T-helper 9 cell (primary cell): ENCODE results near the gene PAQR5.
"Not testable (repeated sequence)": the region's sequence is repeated elsewhere in the genome, so short reads cannot be mapped to it uniquely, and the experiment has no call there.

Experiments used
- DNase-seq: peaks from one replicate; pipeline ENCODE4 v3.0.0-alpha.2; 2020

Gene PAQR5

DNA sequence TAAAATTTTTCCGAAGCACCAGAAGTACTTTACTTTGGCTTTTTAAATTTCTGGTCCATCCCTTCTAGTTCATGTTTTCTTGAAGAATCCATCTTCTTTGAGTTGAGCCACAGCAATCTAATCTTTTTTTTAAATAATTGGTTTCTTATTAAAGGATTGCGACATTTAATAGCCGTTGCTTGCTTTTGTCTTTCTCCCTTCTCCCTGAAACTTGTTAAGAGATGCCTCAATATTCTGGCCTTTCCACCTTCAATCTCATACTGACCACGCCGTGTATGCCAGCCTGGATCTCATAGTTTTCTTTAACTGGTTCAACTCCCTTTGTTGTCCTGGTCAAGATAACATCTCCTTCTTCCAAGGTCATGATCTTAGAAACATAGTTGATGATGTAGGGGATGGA, 135.5 kb downstream of the PAQR5 start:
- DNase-seq = no peak

DNA sequence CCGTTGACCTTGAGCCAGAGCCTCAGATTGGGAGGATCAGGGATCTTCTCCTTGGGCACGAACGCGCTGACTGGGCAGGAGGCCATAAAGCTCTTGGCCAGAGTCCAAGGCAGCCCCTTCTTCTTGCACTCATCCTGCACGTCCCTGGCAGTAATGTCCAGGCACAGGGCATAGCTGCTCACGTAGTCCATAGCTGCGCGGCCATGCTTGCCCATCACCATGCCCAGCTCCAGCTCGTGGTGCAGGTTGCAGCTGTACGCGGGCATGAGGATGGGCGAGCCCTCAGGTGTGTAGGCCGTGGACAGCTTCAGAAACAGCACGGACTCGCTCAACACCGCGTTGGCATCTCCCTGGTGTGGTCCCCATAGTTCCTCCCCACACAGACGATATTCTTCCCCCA, 136.0 kb downstream of the PAQR5 start:
- no peak for DNase-seq

DNA sequence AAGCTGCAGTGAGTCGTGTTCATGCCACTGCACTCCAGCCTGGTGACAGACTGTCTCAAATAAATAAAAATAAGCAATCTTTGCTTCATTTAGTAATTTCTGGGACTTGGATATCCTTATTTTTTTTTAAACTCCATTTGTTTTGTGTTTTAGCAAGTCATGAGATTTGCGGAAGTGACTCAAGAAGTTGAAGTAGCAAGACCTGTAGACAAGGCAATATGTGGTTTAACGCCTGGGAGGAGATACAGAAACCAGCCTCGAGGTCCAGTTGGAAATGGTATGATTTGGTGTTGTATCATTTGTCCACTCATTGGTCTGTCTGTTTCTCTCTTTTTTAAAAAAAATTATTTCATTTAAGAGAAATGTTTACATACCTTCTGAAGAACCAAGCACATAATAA, 137.3 kb downstream of the PAQR5 start:
- DNase-seq = no peak

DNA sequence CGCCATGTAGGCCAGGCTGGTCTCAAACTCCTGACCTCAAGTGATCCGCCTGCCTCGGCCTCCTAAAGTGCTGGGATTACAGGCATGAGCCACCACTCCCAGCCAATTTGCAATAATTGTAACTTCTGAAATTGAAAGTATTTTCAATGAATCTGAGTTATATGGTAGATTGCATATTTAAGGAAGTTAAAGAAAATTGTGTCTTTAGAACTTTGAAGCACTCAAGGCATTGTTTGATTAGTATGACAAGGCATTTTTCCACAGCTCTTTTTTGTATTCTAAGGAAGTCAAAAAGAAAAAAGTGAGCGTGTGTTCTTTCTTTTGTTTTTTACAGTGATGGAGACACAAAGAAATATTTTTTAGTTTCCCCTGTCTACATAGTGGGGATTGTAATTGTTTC, 138.2 kb downstream of the PAQR5 start:
- DNase-seq = no peak

DNA sequence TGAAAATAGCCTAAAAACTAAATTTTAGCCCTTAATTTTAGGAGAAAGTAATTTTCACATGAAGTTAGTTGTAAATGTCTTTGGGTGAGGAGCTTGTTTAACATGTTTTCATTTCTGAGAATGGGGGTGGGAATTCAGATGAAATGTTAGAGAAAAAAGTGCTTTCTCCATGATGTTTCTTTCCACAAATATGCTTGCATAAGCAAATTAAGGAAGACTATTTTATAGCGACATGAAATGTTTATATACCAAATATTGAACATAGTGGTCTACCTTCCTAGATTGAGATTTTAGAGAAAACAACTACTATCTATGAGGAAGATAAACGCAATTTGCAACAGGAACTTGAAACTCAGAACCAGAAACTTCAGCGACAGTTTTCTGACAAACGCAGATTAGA, 140.9 kb downstream of the PAQR5 start:
- DNase-seq = no peak

DNA sequence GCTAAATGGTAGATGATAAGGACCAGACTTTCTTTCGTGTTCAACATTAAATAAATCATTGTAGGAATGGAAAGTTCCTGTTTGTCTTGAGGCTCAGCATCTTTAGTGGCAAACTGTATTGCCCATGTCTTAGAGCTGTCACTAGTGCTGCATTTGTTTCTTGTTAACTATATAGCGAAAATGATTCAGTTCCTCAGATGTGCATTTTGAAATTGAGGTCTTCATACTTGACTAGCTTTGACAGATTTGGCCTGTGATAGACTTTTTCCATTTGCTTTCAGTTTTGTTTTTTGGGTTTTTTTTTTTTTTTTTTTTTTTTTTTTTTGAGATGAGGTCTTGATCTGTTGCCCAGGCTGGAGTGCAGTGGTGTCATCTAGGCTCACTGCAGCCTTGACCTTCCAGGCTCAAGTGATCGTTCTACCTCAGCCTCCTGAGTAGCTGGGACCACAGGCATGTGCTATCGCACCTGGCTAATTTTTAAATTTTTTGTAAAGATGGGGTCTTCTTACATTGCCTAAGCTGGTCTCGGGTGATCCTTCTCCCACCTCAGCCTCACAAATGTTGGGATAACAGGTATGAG, 144.4 kb downstream of the PAQR5 start:
- DNase-seq = no peak

DNA sequence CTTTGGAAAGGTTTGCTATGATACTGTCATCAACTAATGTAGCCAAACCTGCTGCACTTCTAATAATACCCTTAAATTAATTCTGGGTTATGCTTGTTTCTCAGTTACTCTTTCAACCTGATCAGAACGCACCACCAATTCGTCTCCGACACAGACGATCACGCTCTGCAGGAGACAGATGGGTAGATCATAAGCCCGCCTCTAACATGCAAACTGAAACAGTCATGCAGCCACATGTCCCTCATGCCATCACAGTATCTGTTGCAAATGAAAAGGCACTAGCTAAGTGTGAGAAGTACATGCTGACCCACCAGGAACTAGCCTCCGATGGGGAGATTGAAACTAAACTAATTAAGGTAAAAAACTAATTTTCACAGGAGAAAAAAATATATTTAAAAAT, 146.0 kb downstream of the PAQR5 start:
- no peak for DNase-seq

DNA sequence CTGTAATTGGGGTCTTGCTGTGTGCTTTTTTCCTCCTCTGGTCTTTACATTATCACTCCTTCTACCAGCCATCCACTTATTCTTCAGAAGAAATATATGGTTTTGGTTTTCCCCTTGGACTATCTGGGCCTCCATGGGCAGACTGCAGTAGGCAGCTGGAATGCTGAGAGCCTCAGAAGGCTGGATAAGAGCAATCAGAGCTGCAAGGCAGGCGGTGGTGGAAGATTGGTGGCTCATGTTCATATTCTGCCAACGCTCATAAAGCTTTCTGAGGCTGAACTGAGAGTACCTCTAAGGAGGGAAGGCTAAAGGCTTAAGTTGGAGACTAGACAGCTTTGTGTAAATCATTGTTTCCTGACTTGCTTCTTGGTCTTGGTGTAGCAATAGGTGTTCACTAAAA, 148.2 kb downstream of the PAQR5 start:
- no peak for DNase-seq

DNA sequence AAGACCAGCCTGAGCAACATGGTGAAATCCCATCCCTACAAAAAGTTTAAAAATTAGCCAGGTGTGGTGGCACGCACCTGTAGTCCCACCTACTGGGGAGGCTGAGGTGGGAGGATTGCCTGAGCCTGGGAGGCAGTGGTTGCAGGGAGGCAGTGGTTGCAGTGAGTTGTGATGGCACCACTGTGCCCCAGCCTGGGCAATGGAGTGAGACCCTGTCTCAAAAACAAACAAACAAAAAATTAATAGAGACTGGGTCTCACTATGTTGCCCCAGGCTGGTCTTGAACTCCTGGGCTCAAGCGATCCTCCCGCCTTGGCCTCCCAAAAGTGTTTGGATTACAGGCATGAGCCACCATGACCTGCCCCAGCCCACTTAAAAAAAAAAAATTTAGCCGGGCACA, 151.5 kb downstream of the PAQR5 start:
- not testable (repeated sequence) for DNase-seq

DNA sequence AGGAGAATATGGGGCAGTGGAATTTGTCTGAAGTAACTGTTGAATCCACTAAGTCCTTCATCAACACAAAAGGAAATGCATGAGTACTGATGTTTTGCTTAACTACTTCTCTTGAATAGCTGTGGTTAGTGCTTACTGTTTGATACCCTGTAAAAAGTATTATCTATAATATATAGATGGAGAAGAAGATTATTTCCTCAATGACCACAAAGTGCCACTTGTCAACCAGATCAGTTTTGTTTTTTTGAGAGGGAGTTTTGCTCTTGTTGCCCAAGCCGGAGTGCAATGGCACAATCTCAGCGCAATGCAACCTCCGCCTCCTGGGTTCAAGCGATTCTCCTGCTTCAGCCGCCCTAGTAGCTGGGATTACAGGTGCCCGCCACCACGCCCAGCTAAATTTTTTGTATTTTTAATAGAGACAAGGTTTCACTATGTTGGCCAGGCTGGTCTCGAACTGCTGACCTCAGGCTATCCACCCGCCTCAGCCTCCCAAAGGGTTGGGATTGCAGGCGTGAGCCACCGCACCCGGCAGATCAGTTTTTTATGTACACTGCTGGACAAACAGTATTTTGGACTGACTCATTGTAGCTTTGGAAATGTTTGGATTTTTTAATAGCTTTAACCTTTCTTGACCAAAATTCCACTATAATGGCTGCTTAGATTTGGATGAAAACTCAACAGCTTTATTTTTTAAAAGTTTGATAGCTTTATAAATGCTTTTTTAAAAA, 152.4 kb downstream of the PAQR5 start:
- DNase-seq = no peak

DNA sequence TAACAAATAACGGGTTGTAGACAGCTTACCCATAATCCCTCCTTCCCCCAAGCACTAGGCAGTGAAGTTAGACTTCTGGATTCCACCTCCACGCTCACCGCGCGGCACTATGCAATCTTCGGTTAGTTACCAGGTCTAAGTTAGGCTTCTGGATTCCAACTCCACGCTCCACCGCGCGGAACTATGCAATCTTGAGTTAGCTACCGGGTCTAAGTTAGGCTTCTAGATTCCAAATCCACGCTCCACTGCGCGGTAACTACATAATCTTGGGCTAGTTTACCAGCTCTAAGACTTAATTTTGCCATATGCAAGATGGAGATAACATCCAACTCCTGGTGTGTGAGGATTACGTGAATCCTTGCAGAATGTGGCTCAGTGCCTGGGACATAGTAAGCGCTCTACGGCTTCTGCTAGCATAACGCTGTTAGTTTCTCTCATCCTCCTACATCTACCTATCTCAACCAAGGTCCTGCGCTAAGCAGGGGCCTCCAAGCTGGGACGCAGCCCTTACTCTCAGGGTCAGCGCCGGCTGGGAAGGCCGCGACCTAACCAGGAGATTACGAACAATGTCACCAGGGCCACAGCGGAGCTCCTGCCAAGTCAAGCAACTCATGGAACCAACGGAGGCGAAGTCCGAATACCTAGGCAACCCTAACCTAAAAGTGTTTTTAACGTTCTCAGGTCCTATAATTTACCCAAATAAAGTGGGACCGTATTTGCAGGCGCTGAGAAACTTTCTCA, 153.4 kb downstream of the PAQR5 start:
- no peak for DNase-seq

DNA sequence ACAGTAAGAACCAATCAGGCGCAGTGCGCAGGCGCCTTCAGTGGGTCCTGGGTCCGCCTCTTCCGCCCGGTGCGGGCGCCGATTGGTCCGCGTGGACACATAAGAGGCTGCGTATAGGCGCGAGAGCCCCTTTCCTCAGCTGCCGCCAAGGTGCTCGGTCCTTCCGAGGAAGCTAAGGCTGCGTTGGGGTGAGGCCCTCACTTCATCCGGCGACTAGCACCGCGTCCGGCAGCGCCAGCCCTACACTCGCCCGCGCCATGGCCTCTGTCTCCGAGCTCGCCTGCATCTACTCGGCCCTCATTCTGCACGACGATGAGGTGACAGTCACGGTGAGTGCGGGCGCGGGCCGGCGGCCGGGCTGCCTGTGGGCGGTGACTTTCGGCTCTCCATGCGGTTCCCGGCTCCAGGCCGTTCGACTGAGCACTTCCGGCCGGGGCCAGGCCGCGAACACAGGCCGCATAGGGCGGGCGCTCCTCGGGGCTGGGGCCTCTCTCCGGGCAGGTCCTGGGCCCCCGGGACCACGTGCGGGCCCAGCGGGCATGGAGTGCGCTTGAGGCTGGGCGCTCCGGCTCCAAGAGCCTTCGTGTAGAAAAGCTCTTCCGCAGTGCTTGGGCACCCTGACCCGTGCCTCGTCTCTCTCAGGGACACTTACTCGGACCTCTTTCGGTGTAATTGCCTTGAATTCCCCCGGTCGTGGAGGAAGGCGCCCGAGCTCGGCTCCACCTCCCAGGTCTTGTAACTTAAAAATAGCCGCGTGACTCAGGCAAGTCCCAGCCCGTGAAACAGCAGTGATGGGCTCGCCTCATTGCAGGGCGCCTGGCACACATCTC, 154.2 kb downstream of the PAQR5 start, which contains the start of gene RPLP1:
Gene RPLP1, plus strand, starts transcription at position 127 of the 830 bp plus-strand sequence. Its CDS starts 131 bp downstream, at position 258.
- DNase-seq = peak; percentile 92

DNA sequence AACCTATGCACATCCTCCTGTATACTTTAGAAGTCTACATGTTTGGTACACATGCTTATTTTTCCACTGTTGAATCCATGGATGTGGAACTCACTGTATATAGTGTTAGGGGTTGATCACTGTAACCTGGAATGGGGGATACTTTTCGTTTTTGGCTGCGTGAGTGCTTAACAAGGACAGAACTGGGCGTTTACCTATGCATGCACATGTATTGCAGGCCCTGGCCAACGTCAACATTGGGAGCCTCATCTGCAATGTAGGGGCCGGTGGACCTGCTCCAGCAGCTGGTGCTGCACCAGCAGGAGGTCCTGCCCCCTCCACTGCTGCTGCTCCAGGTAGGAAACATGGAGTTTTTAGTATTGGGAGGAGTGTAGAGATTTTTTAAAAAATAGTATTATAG, 156.2 kb downstream of the PAQR5 start:
- DNase-seq = no peak

DNA sequence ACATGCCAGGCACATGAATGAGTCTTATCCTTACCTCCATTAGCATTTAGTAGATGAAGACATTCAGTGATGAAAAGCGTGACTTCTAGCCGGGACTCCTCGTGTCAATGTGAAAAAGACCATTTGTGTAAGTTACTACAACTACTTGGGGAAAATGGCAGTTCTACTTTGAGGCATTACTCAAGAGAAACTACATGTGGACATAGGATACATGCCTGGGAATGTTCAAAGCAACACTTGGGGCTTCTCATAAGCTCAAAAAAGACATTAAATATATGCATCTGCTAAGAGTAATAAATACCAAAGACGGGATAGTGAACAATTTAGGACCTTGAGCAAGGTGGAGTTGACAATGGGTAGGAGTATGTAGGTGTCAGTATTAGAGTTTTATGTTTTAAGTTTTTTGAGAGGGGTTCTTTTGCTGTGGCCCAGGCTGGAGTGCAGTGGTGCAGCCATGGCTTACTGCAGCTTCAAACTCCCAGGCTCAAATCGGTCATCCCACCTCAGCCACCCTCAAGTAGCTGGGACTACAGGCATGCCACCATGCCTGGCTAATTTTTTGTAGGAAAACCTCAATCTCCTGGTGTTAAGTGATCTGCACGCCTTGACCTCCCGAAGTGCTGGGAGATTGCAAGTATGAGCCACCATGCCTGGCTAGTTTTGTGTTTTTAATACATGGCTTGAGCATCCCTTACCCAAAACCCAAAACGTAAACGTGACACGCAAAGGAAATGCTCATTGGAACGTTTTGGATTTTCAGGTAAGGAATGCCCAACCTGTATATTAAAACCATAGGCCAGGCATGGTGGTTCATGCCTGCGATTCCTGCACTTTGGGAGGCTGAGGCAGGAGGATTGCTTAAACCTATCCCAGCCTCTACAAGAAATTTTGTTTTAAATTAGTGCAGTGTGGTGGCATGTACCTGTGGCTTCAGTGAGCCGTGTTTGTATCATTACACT, 157.8 kb downstream of the PAQR5 start:
- DNase-seq = no peak
